ENCODE data around the gene NSD1. TPM values are rescaled to one million over a fixed set of nuclear protein-coding genes. Genes with fewer than 3 reads are reported as not detected.

The NSD1 gene
- total RNA-seq, 3 donors from 2014 or later, result 59.3 to 103 (median 69.7) TPM

- no peak overlapping the region for H3K4me3 ChIP-seq
- H3K4me1 ChIP-seq (ENCODE audit: low read depth), result no peaks in the 10 kb centered on the region
- DNase-seq (peak in 1 of 3 donors; percentile 17), ATAC-seq (no peak)
- TF ChIP-seq, protein P1, sequence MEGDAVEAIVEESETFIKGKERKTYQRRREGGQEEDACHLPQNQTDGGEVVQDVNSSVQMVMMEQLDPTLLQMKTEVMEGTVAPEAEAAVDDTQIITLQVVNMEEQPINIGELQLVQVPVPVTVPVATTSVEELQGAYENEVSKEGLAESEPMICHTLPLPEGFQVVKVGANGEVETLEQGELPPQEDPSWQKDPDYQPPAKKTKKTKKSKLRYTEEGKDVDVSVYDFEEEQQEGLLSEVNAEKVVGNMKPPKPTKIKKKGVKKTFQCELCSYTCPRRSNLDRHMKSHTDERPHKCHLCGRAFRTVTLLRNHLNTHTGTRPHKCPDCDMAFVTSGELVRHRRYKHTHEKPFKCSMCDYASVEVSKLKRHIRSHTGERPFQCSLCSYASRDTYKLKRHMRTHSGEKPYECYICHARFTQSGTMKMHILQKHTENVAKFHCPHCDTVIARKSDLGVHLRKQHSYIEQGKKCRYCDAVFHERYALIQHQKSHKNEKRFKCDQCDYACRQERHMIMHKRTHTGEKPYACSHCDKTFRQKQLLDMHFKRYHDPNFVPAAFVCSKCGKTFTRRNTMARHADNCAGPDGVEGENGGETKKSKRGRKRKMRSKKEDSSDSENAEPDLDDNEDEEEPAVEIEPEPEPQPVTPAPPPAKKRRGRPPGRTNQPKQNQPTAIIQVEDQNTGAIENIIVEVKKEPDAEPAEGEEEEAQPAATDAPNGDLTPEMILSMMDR (IDR thresholded peaks at IDR 0.05), result no peak
- intact Hi-C loops (cut with DNase I, micrococcal nuclease), result no loop called here
- no peaks in the 10 kb centered on the region for H3K9me3 ChIP-seq
- no peaks in the 10 kb centered on the region for H3K36me3 ChIP-seq (ENCODE audit: low read depth)
Observed at GRCh38 chr5:177112589-177113220, 20.9 kb upstream of the NSD1 start.

GRCh38 chr5:177113566-177114424 lies 19.8 kb upstream of the NSD1 start:
- DNase-seq (peak in 2 of 3 donors; percentile 87 to 88), ATAC-seq (peak; percentile 89)
- Histone ChIP-seq H3K36me3 (ENCODE audit: low read depth) (no peaks in the 10 kb centered on the region), H3K4me1 (ENCODE audit: low read depth) (no peaks in the 10 kb centered on the region), H3K9me3 (no peaks in the 10 kb centered on the region), H3K4me3 (no peak overlapping the region)
- intact Hi-C loops (cut with DNase I, micrococcal nuclease), result no loop called here
- TF ChIP-seq, protein P1 (IDR thresholded peaks at IDR 0.05), result peak; percentile 99

DNA sequence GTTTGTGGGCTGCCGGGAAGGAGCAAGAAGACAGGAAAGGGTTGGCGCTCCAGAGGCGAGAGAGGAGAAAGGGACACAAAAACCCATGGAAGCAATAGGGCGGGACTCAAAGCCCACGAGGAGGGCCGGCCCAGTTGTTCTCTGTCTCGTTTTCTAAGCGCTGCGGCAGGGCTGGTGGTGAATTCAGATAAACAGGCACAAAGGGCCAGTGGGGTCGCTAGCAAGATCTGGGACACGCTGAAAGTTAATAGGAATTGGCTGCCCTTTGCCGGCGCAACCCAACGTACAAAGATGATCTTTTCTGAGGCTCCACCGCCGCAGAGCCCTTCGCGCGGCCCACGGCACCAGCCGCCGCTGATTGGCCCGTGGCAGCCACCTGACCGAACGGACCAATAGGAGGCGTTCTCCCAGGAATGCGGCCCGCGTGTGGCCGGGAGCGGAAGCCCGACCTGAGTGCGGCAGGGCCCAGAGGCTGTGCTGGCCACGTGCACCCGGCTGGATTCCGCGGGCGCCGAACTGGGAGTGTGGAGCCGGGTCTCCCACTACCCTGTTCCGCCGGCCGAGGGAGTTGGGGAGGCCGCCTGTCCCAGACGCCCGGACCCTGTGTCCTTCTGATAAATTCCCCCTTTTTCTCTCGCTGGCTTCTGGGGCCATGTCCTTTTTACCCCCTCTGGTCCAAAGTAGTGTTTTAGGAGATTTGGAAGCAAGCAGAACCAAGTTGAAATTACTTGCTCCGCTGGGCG lies 16.8 kb upstream of the NSD1 start:
- DNase-seq, result peak; percentile 80 to 88 (median 82)
- no peak overlapping the region for H3K4me3 ChIP-seq
- no peaks in the 10 kb centered on the region for H3K4me1 ChIP-seq (ENCODE audit: low read depth)
- H3K9me3 ChIP-seq, result no peaks in the 10 kb centered on the region
- peak; percentile 80 for ATAC-seq
- TF ChIP-seq, protein P1 (IDR thresholded peaks at IDR 0.05), result no peak
- intact Hi-C loops (cut with DNase I, micrococcal nuclease), result no loop called here
- H3K36me3 ChIP-seq (ENCODE audit: low read depth), result no peaks in the 10 kb centered on the region

GRCh38 chr5:177117441-177118045 lies 16.0 kb upstream of the NSD1 start:
- H3K4me3 ChIP-seq, result no peak overlapping the region
- ATAC-seq (no peak), DNase-seq (peak in 2 of 3 donors; percentile 28 to 46)
- TF ChIP-seq, protein P1 (IDR thresholded peaks at IDR 0.05), result no peak
- H3K4me1 ChIP-seq (ENCODE audit: low read depth), result no peaks in the 10 kb centered on the region
- H3K36me3 ChIP-seq (ENCODE audit: low read depth), result no peaks in the 10 kb centered on the region
- intact Hi-C loops (cut with DNase I, micrococcal nuclease), result no loop called here
- no peaks in the 10 kb centered on the region for H3K9me3 ChIP-seq

GRCh38 chr5:177122566-177122965 lies 11.0 kb upstream of the NSD1 start:
- Histone ChIP-seq H3K4me3 (no peak overlapping the region), H3K9me3 (no peaks in the 10 kb centered on the region), H3K36me3 (ENCODE audit: low read depth) (no peaks in the 10 kb centered on the region), H3K4me1 (ENCODE audit: low read depth) (no peaks in the 10 kb centered on the region)
- TF ChIP-seq, protein P1 (IDR thresholded peaks at IDR 0.05), result no peak
- peak in 1 of 3 donors; percentile 10 for DNase-seq
- ATAC-seq, result no peak
- intact Hi-C loops (cut with DNase I, micrococcal nuclease), result no loop called here
